NCI-H748 (cell line): Measurements from ENCODE around the gene RIPK3.
"Not testable (repeated sequence)": the region's sequence is repeated elsewhere in the genome, so short reads cannot be mapped to it uniquely, and the experiment has no call there.

Experiments
- DNase-seq: peaks from one replicate; lab custom pipeline; 2025; ENCODE audit not compliant: unreplicated experiment; lab: John Stamatoyannopoulos, UW

RIPK3 gene

GRCh38 chr14:24369907-24370687 lies 30.3 kb upstream of the RIPK3 start:
- DNase-seq, result no peak

- no peak for DNase-seq
These were observed 29.7 kb upstream of the RIPK3 start for GRCh38 chr14:24369463-24369862.

- peak; percentile 66 for DNase-seq
These were observed 28.9 kb upstream of the RIPK3 start for GRCh38 chr14:24368562-24369252.

DNA sequence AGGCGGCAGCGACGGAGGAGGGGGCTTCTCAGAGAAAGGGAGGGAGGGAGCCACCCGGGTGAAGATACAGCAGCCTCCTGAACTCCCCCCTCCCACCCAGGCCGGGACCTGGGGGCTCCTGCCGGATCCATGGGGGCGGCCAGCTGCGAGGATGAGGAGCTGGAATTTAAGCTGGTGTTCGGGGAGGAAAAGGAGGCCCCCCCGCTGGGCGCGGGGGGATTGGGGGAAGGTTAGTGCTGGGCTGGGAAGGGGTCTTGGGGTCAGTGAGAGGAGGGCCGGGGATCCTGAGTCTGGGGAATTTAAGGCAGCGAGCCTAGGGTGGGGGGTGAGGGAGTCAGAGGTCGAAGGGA lies 28.4 kb upstream of the RIPK3 start:
- no peak for DNase-seq

DNA sequence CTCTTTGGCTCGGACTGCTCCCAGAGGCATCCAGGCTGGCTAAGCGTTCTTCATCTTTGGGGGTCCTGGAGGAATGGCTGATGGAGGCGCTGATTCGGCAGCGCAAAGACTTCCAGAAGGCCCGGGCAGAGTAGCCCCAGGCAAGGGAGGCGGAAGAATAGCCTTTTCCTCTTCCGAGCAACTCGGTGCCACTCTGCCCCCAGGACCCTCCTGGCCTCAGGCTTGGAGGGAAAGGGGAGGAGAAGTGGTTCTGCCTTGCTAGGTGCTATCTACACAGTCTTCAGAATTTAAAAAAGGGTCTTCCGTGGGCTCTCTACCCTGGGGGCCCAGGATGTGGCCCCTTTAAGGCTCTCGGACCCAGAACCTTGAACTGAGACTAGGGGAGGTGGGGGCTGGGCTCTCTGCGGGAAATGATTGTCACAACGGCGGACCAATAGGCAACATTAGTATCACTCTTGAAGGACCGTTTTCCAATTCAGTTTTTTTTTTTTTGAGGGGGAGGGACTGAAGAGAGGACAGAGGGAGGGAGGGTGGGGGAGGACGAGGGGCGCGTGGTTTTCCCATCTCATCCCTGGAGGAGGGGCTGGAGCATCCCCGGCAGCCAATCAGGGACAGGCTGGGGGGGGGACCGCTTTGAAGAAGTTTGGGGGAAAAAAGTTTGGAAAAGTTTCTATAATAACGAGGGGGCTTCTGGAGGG lies 27.9 kb upstream of the RIPK3 start, which contains the start of gene NFATC4:
TSS of gene NFATC4 (plus strand) at position 671 of the 698 bp plus-strand sequence. CDS start 157 bp downstream, outside the sequence.
- DNase-seq, result peak; percentile 19

GRCh38 chr14:24366721-24367513 lies 27.1 kb upstream of the RIPK3 start:
- DNase-seq, result peak; percentile 52

DNA sequence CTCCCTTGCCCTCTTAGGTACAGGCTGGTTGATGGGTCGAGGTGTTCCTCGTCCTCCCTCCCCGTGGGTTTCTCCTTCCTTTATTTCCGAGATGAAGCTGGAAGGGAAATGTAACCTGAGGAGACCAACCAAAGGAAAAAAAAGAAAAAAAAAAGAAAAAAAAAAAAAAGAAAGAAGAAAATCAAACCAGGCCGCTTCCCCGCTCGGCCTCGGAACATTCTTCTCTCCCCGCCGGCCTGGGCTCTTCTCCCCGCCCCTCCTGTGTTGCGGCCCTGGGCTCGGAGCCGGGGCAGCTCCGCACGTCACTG lies 26.6 kb upstream of the RIPK3 start:
- DNase-seq, result no peak

GRCh38 chr14:24365600-24366412 lies 26.0 kb upstream of the RIPK3 start:
- DNase-seq, result no peak

DNA sequence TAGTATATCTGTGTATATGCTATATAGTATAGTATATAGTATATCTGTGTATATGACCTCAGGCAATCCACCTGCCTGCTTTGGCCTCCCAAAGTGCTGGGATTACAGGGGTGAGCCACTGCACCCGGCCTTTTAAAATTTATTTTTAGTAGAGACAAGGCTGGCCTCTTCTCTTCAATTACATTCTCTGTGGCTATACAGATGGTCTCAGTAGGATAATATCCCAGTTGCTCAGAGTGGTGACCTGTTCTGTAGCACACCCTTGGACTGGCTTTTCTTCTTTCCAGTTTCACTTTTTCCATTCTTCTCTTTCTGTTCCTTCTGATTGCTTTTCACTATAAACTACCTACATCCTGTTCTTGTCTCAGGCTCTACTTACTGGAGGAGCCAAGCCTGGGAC lies 25.1 kb upstream of the RIPK3 start:
- no peak for DNase-seq

- DNase-seq, result no peak
These were observed 23.6 kb upstream of the RIPK3 start for GRCh38 chr14:24363401-24363800.

DNA sequence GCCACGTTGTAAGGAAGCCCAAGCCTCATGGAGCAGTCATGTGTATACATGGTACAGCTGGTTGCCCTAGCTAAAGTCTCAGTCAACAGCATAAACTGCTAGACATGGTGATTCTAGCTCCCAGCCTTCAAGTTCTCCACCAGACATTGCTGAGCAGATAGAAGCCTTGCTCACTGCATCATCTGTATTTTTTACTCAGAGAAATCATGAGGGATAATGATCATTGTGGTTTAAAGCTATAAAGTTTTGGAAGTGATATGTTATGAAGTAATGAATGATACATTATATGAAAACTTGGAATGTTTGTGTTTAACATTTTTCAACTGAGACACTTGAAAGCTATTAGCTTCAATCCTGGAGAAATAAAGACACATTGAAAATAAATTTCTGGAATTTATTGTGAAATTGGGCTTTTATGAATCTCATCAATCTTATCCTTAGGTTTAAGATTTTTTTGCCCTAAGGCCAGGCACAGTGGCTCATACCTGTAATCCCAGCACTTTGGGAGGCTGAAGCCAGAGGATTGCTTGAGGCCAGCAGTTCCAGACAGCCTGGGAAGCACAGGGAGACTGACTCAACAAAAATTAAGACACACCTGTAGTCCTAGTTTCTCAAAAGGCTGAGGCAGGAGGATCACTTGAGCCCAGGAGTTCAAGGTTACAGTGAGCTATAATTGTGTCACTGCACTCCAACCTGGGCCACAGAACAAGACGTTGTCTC lies 22.6 kb upstream of the RIPK3 start:
- no peak for DNase-seq

GRCh38 chr14:24361326-24361725 lies 21.5 kb upstream of the RIPK3 start:
- DNase-seq, result no peak

- DNase-seq, result no peak
These were observed 20.5 kb upstream of the RIPK3 start for GRCh38 chr14:24360281-24360680.

- DNase-seq, result no peak
These were observed 16.4 kb upstream of the RIPK3 start for GRCh38 chr14:24356208-24356607.

- DNase-seq, result no peak
These were observed 15.2 kb upstream of the RIPK3 start for GRCh38 chr14:24355009-24355408.

GRCh38 chr14:24354482-24354825 lies 14.7 kb upstream of the RIPK3 start:
- DNase-seq, result not testable (repeated sequence)

DNA sequence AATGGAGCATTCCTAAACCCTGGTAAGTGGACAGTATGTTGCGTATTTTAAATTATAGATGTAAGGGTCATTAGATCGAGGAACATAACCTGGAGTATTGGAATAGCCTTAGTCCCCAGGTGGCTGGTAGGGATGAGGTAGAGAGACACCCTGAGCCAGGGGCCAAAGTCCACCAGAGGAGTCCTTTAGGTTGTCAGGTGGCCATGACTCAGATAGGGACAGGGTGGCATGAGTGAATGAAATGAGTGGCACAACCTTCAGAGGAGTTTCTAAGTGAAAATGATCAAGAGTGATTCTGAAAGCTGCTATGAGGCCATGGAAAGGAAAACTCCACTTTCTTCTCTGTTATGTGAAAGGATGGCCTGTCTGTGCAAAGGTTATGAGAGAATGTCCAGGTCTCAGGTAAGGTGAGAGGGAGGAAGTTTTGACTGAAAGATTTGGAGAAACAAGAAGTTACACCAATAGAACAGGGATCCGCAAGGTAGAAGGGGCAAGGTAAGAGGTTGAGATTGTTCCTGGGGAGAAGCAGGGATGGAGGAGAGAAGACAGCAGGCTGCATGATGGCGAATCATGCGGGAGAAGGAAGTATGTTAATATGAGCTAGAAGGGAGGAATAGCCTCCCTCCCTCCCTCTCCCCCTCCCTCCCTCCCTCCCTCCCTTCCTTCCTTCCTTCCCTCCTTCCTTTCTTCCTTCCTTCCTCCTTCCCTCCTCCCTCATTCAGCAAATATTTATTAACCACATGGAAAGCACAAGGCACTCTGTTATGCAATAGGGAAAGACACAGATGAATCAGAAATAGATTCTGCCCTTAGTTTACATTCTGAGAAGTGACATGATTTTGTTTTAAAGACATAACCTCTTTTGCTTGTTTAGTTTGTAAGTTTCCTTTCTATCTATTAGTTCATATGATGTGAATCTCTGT lies 14.0 kb upstream of the RIPK3 start:
- no peak for DNase-seq

- DNase-seq, result no peak
These were observed 11.7 kb upstream of the RIPK3 start for GRCh38 chr14:24351517-24351916.

- no peak for DNase-seq
These were observed 10.0 kb upstream of the RIPK3 start for GRCh38 chr14:24349742-24350141.
